Measurements from ENCODE around the gene CDC20. TPM values are rescaled to one million over a fixed set of nuclear protein-coding genes. Genes with fewer than 3 reads are reported as not detected.
"Not testable (repeated sequence)": the region's sequence is repeated elsewhere in the genome, so short reads cannot be mapped to it uniquely, and the experiment has no call there.

CDC20 gene
- polyA plus RNA-seq, 10 donors, result 11.7 to 33.1 (median 19.3) TPM

DNA sequence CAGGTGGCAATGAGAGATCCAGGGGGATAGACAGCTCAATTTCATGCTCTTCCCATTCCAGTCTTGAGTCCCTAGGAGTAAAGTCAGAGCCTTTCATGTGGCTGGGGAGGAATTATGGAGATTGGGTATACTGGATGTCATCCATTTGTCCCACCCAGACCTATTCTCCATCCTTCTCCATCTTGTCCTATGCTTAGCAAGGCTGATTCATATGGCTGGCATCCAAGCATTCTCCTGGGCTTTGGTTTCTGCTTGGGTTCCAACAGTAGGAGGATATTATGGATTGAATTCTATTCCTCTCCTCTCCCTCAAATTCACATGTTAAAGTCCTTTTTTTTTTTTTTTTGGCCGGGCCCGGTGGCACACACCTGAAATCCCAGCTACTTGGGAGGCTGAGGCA, 3.8 kb upstream of the CDC20 start:
- no peak for DNase-seq

DNA sequence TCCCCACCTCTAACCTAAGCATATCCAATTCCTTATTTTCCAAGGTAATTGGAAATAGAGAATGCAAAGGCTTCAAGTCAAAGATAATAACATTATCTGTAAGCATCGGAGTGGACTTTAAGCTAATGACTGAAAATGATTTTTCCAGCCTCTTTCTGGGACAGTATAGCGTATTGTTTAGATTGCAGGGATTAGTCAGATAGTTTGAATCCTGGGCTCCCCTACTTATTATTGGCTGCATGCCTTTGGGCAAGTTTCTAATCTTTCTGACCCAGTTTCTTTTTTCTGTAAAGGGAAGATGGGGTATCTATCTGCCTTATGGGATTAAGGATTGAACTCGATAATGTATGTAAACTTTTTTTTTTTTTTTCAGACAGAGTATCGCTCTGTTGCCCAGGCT, 1.5 kb upstream of the CDC20 start:
- DNase-seq, result no peak

DNA sequence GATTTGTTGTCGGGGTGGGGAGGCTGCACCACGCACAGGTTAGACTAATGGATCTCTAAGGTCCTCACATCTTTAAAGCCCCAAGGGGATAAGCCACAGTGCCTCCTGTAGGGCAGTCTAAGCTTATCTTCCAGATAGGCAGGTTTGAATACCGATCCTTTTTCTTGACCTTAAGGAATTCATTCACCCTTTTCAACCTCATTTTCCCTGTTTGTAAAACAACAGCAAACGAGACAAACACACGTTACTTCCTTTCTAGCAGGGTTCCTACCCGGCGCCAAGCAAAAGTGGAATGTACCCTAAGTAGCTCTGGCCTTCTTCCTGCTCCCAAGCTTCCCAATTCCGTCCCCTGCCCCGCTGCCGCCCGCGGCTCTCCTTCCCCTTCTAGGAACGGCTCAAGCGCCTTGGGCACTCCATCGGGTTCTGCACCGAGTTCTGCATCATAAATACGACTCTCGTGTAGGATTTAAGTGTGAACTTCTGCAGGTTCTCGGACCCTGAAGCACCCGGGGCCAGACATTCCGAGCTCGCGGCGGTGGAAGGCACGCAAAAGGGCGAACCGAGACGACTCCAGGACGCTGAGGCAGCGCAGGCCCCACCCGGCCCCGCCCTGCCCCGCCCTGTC, 548 bp upstream of the CDC20 start:
- no peak for DNase-seq

DNA sequence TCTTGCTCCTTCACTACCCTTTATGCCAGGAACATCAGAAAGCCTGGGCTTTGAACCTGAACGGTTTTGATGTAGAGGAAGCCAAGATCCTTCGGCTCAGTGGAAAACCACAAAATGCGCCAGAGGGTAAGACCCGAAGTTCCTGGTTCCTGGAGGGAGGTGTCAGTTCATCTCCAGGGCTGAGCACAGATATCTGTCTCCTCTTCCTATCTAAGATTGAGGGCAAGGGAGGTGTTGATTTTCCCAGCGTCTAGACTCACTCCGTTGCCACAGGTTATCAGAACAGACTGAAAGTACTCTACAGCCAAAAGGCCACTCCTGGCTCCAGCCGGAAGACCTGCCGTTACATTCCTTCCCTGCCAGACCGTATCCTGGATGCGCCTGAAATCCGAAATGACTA, 915 bp downstream of the CDC20 start:
- no peak for DNase-seq

DNA sequence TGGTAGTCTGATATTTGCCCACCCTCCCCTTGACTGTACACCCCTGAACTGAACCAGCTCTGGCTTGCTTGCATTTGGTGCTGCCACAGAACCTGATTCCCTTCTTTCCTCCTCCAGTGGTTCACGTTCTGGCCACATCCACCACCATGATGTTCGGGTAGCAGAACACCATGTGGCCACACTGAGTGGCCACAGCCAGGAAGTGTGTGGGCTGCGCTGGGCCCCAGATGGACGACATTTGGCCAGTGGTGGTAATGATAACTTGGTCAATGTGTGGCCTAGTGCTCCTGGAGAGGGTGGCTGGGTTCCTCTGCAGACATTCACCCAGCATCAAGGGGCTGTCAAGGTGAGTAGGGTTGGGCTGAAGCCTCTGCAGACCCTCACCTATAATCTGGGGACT, 1.8 kb downstream of the CDC20 start:
- no peak for DNase-seq

DNA sequence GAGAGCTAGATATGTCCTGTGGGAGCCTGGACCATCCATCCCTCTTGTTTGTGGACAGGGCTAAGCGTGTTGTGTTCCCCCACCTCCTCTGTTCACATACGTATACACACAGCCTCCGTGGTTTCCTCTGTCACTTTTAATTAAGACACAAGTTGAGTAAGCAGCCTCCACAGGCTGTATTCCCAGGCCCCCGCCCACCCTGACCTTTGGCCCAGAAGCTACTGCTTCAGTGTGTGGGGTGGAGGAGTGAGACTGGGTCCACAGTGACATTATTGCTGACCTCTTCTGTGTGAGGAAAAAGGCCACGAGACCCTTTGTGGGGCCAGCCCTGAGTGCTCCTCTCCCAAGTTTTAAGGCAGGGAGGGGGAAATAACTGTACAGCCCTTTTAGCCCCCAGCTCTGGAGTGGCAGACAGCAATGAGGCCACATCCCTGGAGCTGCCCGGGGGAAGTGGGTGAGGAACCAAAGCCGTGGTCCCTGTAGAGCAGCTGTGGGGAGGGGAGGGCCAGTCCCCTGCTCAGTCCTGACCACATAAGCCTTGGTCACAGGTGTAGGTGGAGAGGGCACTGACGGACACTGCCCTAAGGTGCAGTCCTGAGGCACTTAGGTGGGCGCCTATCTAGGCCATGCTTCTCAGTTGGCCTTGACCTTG, 4.6 kb downstream of the CDC20 start:
- no peak for DNase-seq

DNA sequence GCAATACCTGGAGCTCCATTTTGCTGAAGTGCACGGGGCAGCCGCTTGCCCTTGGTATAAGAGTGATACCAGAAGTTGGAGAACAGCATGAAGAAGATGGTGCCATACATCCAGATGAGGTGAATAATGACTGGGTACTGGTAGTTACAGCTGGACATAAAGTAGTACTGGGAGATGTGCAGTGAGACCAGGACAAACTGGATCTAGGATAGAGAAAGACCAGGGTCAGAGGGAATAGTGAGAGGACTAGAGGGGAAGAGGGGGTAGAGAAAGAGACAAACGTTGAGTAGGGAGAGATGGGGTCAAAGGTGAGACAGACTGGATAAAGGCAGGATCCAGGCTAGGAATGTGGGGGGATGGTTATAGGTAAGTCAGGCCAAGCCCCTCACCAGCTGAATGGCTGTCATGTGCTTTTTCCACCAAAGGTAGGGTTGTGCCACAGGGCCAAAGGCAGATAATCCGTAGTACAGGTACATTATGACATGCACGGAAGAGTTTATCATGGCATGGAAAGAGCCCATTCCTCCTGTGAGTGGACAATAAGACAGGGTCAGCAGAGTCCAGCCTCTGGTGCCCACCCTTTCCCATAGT, 5.2 kb downstream of the CDC20 start:
- DNase-seq, result no peak

DNA sequence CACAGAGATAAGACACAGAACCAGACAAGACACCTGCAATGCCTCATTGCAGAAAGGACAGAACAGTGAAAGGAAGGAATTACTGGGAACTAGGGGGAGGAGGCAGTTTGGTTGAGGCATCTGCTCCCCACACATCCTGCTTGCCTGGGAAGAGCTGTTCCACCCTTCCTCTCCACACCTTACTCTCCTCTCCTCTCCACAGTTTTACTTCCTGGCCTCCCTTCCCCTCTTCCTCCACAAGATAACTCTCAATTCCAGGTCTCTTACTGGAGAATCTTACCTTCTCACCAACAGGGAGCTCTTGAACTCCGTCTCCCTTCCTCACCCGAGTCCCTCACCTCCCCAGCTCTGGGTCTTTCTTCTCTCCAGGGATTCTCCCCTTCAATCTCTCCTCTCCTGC, 6.9 kb downstream of the CDC20 start:
- DNase-seq, result no peak

DNA sequence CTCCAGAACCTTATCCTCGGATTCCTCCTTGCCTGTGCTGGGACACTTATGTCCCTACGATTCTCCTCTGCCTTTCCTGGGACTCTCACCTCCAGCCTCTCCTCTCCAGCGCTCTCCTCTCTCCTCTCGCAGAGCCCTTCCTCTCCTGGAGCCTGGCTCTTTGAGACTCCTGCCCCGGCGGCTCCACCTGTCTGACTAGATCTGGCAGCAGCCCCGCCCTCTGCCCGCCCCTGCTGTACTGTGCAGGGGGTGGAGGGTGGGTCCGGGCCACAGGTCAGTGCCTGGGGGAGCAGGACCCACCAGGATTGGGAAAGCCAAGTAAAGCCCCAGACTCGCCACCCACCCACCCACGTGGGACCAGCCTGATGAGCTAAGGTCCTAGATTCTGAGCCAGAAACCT, 7.4 kb downstream of the CDC20 start:
- no peak for DNase-seq

DNA sequence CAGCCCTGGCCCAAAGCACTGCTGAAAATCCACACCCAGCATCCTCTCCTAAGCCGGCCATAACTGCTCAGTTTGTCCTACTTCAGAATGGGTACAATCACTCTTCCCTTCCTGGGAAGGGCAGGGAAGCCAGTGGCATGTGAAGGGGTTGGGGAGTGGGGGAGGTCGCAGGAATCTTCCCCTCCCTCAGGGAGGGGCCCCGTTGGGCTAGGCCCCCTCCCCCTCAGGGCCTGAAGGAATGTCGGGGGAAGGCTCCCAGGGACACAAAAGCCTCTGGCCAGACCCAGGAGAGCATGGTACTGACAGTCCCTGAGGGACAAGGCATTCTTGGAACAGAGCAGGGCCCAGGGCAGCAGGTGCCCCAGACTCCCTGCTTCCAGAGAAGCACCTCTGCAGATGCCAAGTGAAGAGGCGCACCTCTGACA, 7.8 kb downstream of the CDC20 start:
- DNase-seq, result no peak

DNA sequence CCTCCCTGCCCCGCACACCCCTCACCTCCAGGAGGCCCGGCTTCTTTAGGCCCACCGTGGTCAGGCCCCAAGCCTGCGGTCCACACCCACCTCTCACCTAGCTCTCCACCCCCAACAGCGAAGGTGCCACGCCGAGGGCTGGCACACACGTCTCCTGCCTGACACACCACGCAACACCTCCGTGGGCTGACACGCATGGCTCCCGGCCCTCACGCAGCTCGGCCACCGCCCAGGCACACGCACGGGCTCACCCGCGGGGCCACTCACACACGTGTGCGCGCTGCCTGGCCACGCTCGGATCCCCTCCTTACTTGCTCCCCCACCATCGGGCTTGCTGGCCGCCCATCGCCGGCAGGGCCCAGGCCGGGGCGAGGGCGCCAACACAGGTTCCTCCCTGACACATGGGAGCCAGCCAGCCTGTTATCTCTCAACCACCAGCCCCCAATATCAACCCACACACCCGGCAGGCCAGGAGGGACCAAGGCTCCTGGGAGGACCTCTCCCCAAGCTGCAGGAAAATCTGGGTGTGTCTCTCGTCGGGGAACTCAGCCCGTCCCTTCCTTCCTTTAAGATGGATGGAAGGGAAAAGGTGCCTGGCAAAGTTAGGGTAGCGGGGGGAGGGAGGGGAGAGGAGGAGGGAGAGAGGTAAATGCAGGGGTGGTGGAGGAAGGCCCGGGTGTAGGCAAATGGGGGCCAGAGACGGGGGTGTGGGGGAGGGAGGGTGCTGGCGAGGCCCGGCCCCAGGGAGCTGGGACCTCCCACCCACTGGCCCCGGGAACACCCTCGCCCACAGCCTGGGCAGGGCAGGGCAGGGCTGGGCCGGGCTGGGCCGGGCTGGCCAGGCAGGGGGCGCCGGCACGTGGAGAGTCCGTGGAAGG, 8.5 kb downstream of the CDC20 start:
- peak in 1 of 3 donors; percentile 55 for DNase-seq

DNA sequence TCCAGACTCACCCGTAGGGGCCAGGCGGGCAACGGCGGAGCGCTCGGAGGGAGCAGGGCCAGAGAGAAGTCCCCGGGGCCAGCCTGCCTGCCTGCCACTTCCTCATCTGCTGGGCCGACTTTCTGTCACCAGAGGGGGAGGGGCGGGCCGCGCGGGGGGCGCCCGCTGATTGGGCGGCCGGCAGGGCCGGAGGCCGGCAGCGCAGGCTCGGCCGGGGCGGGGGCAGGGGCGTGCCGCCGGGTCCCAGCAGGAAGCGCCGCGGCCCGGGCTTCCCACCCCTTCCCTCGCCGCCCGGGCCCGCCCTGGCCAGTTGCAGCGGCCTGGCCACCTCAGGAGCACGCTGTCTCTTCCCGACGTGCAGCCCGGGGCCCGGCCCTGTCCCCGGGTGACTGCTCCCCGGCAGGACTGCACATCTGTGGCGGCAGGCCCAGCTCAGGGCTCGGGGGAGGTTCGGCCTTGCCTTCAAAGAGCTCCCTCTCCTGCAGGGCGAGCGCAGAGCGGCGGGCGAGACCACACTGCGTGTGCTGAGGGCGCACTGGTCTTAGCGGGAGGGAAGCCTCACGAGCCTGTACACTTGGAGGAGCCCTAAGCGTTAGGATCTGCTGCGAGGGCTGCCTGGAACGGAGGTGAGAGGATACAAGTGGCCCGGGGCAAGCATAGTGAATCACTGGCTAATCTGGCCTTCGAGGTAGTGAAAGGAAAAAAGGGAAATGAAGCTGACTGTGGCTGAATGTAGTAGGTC, 9.3 kb downstream of the CDC20 start, which contains the start of gene ELOVL1:
Gene ELOVL1 (minus strand): TSS at position 108 of the 742 bp plus-strand sequence. CDS start 2,402 bp downstream, outside the sequence.
- DNase-seq, result peak; percentile 86 to 95 (median 90)

DNA sequence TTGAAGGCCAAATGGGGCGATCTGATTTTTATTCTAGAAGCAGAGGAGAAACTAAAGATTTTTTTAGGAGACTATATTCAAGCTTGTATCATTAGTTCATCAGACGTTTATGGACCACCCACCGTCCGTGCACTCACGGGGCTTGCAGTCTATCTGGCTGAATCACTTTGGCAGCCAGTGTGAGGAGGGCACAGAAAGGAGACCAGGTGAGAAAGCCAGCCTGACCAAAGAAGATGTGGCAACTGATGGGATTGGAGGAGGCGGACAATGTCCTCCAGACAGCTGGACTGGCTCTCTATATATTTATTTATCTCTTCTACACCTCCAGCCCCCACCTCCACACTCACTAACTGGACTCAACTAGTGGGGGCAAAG, 9.9 kb downstream of the CDC20 start:
- no peak for DNase-seq

DNA sequence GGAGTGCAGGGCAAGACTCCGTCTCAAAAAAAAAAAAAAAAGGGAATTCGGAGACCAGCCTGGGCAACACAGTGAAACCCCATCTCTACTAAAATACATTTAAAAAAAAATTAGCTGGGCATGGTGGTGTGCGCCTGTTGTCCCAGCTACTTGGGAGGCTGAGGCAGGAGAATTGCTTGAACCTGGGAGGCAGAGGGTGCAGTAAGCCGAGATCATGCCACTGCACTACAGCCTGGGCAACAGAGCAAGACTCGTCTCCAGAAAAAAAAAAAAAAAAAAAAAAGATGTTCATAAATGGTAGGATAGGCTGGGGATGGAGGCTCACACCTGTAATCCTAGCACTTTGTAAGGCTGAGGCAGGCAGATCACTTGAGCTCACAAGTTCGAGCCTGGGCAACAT, 11.0 kb downstream of the CDC20 start:
- not testable (repeated sequence) for DNase-seq

DNA sequence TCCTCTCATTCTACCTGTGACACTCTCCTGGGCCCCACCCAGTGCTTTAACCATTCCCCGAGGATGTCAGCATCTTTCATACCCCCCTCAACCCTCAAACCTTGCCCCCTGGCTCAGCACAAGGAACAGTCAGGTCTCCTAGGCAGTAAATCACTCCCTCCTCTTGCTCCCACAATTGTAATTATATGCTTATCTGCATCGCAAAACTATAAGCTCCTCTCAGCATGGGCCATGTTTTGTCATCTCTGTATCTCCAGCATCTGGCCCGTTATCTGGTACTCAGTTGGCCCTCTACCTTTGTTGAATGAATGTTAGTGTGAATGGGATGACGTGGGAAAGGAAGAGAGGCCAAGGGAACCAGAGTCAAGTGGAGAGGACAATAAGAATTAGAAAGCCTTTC, 11.8 kb downstream of the CDC20 start:
- no peak for DNase-seq

DNA sequence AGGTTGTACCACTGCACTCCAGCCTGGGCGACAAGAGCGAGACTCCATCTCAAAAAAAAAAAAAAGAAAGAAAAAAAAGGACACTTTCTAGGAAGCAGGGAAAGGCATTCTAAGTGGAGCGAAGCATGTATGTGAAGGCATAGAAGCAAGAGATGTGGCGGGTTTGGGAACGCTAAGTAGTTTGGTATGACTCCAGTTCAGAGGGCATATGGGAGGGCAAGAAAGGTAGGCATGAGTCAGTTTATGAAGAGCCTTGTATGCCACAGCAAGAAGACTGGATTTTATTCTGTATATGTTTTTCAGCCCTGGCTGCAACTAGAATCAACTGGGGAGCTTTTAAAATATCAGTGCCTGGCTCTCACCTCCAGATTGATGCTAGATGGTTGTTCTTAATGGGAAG, 13.4 kb downstream of the CDC20 start:
- DNase-seq, result no peak

DNA sequence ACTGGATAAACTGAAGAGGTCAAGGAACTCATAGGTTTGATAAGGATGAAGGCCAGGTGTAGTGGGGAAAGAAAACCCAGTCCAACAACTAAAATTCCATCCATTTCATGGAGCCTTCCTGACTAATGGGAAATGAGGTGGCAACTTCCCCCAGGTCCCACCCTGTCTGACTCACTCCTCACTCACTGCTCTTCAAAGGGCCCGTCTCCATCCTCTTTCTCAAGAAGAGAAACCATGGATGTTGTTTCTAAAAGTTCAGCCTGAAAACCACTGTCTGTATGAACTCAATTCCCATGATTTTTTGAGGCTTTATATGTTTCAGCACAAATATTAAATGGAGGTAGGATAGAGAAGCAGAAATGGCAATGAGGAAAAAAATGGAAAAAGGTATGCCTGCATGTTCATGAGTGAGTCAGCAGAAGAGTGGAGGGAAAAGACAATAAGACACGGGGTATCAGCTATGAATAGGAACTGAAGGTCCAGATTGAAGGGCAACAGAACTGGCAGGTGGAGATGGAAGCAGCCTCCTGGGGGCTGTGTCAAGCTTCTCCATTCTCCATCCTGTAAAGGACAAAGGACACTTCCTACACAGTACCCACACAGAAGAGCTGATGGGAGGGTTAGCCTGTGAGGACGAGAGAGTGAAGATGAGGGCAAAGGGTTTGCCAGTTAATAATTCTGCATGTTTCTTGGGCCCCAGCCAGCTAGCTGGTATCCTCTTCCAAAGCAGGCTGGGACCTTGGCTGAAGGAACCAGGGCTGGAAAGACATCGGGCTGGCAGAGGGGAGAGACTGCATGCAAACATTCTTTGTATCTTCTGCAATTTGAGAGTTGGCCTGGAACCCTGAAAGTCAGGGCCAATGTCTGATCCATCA, 14.5 kb downstream of the CDC20 start:
- DNase-seq, result peak in 1 of 3 donors; percentile 57

DNA sequence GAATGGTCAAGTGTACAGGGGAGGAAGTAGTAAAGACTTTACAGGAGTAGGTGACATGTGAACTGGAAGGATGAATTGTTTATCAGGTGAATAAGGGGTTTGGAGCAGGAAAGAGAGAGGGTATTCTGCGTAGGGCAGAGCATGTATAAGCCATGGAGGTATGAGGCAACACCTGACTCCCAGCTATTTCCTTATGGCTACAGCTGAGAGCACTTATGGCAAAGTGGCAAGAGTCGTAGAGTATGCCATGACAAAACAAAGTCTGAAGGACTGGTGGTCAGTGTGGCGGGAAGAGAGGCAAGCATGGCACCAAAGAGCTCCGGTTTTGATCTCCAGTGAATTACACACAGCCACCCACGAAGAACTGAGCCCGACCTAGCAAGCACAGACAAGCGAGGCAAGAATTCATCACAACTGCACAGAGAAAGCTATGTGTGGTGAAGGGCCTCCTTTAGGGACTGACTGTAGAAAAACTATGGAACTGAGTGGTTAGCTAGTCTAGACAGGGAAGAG, 18.0 kb downstream of the CDC20 start:
- DNase-seq, result no peak

DNA sequence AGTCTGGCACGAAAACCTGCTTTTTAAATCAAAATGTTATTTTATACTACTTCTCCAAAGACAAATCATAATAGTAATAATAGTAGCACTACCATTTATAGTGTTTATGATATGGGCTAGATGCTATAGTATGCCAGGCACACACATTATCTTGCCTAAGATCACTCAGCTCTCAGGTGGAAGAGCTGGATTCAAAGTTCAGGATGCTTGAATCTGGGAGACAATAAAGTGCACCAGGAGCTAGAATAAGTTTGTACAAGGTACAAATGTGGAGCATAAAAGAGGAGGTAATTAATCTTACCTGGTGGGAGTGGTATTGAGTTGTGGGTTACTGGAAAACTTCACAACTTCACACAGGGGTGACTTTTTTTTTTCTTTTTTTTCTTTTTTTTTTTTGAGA, 19.1 kb downstream of the CDC20 start:
- DNase-seq, result no peak

DNA sequence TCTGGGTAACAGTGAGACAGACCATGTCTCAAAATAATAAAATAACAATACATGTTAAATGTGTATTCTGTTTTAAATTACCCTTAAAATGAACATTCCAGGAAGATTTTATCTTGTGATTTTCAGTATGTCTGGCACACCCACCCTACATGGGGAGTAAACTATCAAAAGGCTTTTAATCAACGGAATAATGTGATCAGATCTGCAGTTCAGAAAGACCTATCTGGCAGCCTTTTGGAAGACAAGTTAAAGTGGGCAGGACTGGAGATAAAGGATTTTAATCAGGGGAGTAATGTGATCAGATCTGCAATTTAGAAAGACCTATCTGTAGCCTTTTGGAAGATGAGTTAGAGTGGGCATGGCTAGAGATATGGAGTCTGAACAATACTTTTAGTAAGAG, 20.7 kb downstream of the CDC20 start:
- DNase-seq, result no peak

All from muscle of back (tissue), 11 donors.